ENCODE results near the gene UBC. TPM values are rescaled to one million over a fixed set of nuclear protein-coding genes. Genes with fewer than 3 reads are reported as not detected.
"Not testable (repeated sequence)": the region's sequence is repeated elsewhere in the genome, so short reads cannot be mapped to it uniquely, and the experiment has no call there.

The UBC gene
- total and polyA plus RNA-seq, 2 experiments from 2014 or later, result 1,267 to 1,410 TPM

DNA sequence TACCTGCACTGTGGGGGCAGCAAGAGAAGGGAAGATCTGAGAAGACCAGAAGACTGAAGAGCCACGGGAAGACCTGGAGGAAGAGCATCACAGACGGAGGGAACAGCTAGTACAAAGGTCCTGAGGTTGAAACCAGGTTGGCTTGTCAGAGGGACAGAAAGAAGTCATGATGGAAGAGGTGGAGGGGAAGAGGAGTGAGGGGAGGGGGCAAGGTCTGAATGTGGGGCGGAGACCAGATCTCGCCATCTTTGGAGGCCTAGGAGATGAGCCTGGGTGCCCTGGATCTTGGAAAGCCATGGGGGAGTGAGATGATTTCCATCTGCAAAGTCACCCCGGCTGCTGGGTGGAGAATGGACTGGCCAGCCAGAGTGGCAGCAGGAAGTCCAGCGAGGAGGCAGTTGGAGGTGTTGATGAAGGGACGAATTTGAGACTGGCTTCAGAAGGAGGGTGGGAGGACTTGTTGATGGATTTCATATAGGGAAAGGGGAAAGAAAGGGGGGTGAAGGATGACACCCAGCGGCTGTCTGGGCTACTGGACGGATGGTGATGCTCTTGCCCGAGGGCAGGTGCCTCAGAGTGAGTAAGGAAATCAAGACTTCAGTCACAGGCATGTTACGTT is 14.6 kb upstream of the UBC start:
- no peak for TF ChIP-seq EZH2phosphoT487 (IDR thresholded peaks at IDR 0.05; ENCODE audit: low read depth, severe bottlenecking, unreplicated experiment)
- no peak for TF ChIP-seq EZH2 (IDR thresholded peaks at IDR 0.05; ENCODE audit: borderline replicate concordance)
- no peak for TF ChIP-seq CTCF (IDR thresholded peaks at IDR 0.05; ENCODE audit: poor library complexity)
- Histone ChIP-seq H4K20me1 (ENCODE audit: insufficient read depth, poor library complexity, severe bottlenecking) (no peaks in the 10 kb centered on the region), H3K27me3 (no peaks in the 10 kb centered on the region), H2AFZ (no peak overlapping the region), H3K4me3 (no peak overlapping the region), H3K27ac (no peak overlapping the region), H3K79me2 (no peaks in the 10 kb centered on the region), H3K4me1 (ENCODE audit: insufficient read depth) (no peaks in the 10 kb centered on the region), H3K9me2 (replicated peaks; ENCODE audit: insufficient read depth) (no peaks in the 10 kb centered on the region), H3K9me3 (ENCODE audit: low read depth) (no peaks in the 10 kb centered on the region), H3K36me3 (replicated peaks; ENCODE audit: insufficient read depth, low read depth) (no peaks in the 10 kb centered on the region), H3K4me2 (no peak overlapping the region)
- 91% methylated on average over 11 of the region's 11 CpGs for WGBS (ENCODE audit: low lambda C conversion rate, missing lambda C conversion rate)
- DNase-seq (ENCODE audit: low spot score), result no peak

GRCh38 chr12:124928095-124928911 is 13.9 kb upstream of the UBC start:
- H4K20me1 ChIP-seq (ENCODE audit: insufficient read depth, poor library complexity, severe bottlenecking), result no peaks in the 10 kb centered on the region
- TF ChIP-seq EZH2phosphoT487 (IDR thresholded peaks at IDR 0.05; ENCODE audit: low read depth, severe bottlenecking, unreplicated experiment) (no peak), CTCF (IDR thresholded peaks at IDR 0.05; ENCODE audit: poor library complexity) (no peak), EZH2 (IDR thresholded peaks at IDR 0.05; ENCODE audit: borderline replicate concordance) (no peak)
- no peak for DNase-seq (ENCODE audit: low spot score)

DNA sequence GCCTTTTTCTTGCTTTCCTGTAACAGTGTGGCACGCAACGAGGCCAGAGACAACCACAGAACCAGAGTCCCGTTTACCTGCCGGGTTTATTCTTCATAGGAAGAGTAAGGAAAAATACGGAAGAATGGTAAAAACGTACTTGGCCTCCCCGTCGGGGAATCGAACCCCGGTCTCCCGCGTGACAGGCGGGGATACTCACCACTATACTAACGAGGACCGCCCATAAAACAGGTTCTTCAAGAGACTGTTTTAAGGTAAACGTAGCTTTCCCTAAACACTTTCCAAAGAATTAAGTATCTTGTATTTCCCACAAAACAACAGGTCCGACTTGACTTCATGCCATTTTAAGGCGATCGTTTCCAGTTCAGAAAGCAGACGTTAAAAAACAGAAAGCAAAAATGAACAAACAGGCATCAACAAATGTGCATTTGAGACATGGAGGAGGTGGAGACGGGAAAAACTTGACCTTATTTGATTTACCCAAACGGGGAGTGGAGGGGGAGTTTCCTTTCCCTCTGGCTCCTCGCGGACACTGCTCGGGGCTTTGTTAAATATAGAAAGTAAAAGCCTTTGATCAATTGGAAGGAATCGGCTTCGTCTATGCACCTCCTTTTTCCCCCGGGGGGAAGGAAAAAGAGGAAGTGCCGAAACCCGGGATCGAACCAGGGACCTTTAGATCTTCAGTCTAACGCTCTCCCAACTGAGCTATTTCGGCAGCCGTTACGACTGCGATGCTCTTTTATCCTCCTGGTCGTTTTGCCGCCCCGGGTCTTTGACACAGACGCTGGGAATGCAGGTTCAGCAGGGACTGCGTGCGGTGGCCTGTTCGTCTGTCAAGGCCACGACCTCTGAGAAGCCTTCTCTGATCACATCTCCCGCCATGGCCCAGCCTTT is 13.0 kb upstream of the UBC start:
- Histone ChIP-seq H3K9me3 (ENCODE audit: low read depth) (no peaks in the 10 kb centered on the region), H3K4me3 (peak overlapping the region; percentile 63), H3K4me1 (ENCODE audit: insufficient read depth) (no peaks in the 10 kb centered on the region), H3K79me2 (no peaks in the 10 kb centered on the region), H4K20me1 (ENCODE audit: insufficient read depth, poor library complexity, severe bottlenecking) (no peaks in the 10 kb centered on the region), H3K9me2 (replicated peaks; ENCODE audit: insufficient read depth) (no peaks in the 10 kb centered on the region), H3K36me3 (replicated peaks; ENCODE audit: insufficient read depth, low read depth) (no peaks in the 10 kb centered on the region), H3K27me3 (no peaks in the 10 kb centered on the region), H3K4me2 (peak overlapping the region; percentile 71), H3K27ac (peak overlapping the region; percentile 95), H2AFZ (peak overlapping the region; percentile 63)
- WGBS (ENCODE audit: low lambda C conversion rate, missing lambda C conversion rate), result under 1% methylated on average over 45 of the region's 45 CpGs
- peak; percentile 95 for DNase-seq (ENCODE audit: low spot score)
- TF ChIP-seq EZH2phosphoT487 (IDR thresholded peaks at IDR 0.05; ENCODE audit: low read depth, severe bottlenecking, unreplicated experiment) (no peak), EZH2 (IDR thresholded peaks at IDR 0.05; ENCODE audit: borderline replicate concordance) (no peak), CTCF (IDR thresholded peaks at IDR 0.05; ENCODE audit: poor library complexity) (no peak)

More at GRCh38 chr12:124928095-124928911, 13.9 kb upstream of the UBC start:
- H3K27me3 ChIP-seq, result no peaks in the 10 kb centered on the region
- H2AFZ ChIP-seq, result no peak overlapping the region
- H3K4me3 ChIP-seq, result no peak overlapping the region
- no peaks in the 10 kb centered on the region for H3K79me2 ChIP-seq
- H3K36me3 ChIP-seq (replicated peaks; ENCODE audit: insufficient read depth, low read depth), result no peaks in the 10 kb centered on the region
- 86% methylated on average over 36 of the region's 36 CpGs for WGBS (ENCODE audit: low lambda C conversion rate, missing lambda C conversion rate)
- peak overlapping the region; percentile 95 for H3K27ac ChIP-seq
- H3K4me2 ChIP-seq, result peak overlapping the region; percentile 71
- no peaks in the 10 kb centered on the region for H3K9me3 ChIP-seq (ENCODE audit: low read depth)
- no peaks in the 10 kb centered on the region for H3K9me2 ChIP-seq (replicated peaks; ENCODE audit: insufficient read depth)
- H3K4me1 ChIP-seq (ENCODE audit: insufficient read depth), result no peaks in the 10 kb centered on the region

GRCh38 chr12:124925782-124926181 is 11.3 kb upstream of the UBC start:
- WGBS (ENCODE audit: low lambda C conversion rate, missing lambda C conversion rate), result 96% methylated on average over 7 of the region's 7 CpGs
- H3K4me1 ChIP-seq (ENCODE audit: insufficient read depth), result not testable (repeated sequence)

More at GRCh38 chr12:124925782-124926181, 11.3 kb upstream of the UBC start:
- H3K36me3 ChIP-seq (replicated peaks; ENCODE audit: insufficient read depth, low read depth); DNase-seq (ENCODE audit: low spot score); H3K27ac ChIP-seq; H3K27me3 ChIP-seq; H2AFZ ChIP-seq; H3K4me2 ChIP-seq; H3K9me3 ChIP-seq (ENCODE audit: low read depth); H4K20me1 ChIP-seq (ENCODE audit: insufficient read depth, poor library complexity, severe bottlenecking); H3K9me2 ChIP-seq (replicated peaks; ENCODE audit: insufficient read depth); H3K79me2 ChIP-seq; H3K4me3 ChIP-seq: not testable (repeated sequence)

All from hepatocyte (in vitro differentiated cells).